ENCODE measurements around the gene ARID4A. TPM values are rescaled to one million over a fixed set of nuclear protein-coding genes. Genes with fewer than 3 reads are reported as not detected.
A peak's percentile ranks its signal among the peaks of the same experiment; 100 is the strongest.
"Not testable (repeated sequence)": the region's sequence is repeated elsewhere in the genome, so short reads cannot be mapped to it uniquely, and the experiment has no call there.

Gene ARID4A, protein sequence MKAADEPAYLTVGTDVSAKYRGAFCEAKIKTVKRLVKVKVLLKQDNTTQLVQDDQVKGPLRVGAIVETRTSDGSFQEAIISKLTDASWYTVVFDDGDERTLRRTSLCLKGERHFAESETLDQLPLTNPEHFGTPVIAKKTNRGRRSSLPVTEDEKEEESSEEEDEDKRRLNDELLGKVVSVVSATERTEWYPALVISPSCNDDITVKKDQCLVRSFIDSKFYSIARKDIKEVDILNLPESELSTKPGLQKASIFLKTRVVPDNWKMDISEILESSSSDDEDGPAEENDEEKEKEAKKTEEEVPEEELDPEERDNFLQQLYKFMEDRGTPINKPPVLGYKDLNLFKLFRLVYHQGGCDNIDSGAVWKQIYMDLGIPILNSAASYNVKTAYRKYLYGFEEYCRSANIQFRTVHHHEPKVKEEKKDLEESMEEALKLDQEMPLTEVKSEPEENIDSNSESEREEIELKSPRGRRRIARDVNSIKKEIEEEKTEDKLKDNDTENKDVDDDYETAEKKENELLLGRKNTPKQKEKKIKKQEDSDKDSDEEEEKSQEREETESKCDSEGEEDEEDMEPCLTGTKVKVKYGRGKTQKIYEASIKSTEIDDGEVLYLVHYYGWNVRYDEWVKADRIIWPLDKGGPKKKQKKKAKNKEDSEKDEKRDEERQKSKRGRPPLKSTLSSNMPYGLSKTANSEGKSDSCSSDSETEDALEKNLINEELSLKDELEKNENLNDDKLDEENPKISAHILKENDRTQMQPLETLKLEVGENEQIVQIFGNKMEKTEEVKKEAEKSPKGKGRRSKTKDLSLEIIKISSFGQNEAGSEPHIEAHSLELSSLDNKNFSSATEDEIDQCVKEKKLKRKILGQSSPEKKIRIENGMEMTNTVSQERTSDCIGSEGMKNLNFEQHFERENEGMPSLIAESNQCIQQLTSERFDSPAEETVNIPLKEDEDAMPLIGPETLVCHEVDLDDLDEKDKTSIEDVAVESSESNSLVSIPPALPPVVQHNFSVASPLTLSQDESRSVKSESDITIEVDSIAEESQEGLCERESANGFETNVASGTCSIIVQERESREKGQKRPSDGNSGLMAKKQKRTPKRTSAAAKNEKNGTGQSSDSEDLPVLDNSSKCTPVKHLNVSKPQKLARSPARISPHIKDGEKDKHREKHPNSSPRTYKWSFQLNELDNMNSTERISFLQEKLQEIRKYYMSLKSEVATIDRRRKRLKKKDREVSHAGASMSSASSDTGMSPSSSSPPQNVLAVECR
- total RNA-seq = 8.7 and 10.7 TPM in 2 replicates

DNA sequence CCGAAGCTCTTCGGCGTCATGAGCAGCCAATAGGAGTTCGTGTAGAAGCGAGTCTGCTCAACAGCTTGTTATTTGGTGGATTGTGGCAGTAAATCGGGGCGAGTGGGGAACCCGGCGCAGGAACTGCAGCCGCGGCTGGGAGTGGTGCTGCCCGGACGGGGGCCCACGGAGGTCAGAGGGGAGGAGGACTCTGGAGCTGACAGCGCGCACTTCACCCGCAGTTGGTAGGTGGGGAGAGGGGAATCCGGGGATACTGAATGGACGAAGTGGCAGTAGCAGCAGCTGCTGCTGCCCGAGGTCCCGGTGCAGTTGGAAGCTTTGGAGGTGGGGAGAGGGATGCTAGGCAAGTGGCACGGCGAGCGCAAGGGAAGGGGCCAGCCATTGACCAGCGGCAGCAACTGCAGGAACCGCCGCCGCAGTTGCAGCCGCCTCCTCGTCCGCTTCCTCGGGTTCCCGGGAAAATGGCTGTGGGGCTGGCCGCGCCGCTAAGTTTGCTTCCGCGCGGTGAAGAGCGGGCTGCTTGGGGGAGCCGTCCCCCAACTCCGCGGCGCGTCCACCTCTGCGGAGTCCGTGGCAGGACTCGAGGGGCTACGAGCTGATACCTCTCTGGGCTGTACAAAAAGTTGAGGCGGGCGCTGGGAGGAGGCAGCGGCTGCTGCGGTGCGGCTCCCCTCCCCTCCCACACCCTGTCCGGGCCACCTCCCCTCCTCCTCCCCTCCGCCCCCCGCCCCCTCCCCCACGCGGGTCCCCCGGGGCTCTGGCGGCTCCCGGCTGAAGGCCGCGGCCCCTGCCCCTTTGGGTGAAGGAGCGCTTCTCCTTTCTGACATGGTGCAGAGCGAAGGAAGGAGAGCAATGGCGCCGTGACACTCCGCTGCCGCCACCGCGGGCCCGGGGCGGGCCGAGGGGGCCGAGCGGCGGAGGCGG is at the start of gene ARID4A:
Gene ARID4A (plus strand): TSS at position 79 of the 924 bp plus-strand sequence. CDS start 1,300 bp downstream, outside the sequence.
- peak in 1 of 2 donors; percentile 29 for DNase-seq (ENCODE audit: low read depth in 2 of 2)

DNA sequence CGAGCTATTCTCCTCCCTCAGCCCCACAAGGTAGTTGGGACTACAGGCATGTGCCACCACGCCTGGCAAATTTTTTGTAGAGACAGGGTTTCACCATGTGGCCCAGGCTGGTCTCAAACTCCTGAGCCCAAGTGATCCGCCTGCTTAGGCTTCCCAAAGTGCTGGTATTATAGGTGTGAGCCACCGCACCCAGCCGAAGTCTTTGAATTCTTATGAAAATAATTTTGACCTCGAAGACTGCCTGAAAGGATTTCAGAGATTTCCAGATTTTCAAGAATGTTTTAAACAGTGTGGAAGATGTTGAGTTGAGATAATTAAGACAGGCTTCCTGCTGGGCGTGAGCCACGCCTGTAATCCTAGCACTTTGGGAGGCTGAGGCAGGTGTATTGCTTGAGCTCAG is 48.7 kb upstream of the ARID4A start:
- no peak for DNase-seq (ENCODE audit: low read depth in 2 of 2)

DNA sequence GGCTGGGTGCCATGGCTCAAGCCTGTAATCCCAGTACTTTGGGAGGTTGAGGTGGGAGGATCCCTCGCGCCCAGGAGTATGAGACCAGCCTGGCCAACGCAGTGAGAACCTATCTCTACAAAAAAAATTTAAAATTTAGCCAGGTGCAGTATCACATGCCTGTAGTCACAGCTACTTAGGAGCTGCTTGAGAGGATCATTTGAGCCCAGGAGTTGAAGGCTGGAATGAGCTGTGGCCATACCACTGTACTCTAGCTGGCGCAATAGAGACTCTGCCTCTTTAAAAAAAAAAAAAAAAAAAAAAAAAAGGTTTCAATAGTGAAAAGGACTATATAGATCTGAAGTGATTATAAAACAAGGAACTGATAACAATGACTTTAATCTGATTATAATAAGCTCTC is 40.2 kb upstream of the ARID4A start:
- no peak for DNase-seq (ENCODE audit: low read depth in 2 of 2)

DNA sequence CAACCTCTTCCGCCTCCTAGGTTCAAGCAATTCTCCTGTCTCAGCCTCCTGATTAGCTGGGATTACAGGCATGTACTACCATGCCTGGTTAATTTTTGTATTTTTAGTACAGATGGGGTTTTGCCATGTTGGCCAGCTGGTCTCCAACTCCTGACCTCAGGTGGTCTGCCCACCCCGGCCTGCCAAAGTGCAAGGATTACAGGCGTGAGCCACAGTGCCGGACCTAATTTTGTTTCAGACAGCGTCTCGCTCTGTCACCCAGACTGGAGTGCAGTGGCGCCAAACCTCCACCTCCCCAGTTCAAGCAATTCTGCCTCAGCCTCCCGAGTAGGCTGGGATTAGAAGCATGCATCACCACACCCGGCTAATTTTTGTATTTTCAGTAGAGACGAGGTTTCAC is 36.4 kb upstream of the ARID4A start:
- DNase-seq (ENCODE audit: low read depth in 2 of 2) = not testable (repeated sequence)

- DNase-seq (ENCODE audit: low read depth in 2 of 2) = no peak
These were observed 33.0 kb upstream of the ARID4A start for GRCh38 chr14:58265401-58265800.

DNA sequence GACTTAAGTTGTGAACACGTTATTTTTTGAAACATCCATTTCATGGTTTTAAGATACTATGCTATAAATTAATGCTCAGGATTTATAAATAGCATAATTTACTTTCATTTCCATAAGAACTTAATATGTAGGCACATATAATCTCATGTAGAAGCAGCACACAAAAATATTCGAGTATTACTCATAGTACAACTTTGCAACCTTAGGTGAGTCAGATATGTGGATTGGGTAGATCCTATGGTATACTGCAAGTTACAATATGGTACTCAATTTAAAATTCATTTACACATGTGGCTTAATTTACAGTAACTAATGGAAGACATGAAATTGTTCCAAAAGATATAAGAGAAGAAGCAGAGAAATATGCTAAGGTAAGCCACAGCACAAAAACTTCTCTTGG is 27.7 kb upstream of the ARID4A start:
- no peak for DNase-seq (ENCODE audit: low read depth in 2 of 2)

DNA sequence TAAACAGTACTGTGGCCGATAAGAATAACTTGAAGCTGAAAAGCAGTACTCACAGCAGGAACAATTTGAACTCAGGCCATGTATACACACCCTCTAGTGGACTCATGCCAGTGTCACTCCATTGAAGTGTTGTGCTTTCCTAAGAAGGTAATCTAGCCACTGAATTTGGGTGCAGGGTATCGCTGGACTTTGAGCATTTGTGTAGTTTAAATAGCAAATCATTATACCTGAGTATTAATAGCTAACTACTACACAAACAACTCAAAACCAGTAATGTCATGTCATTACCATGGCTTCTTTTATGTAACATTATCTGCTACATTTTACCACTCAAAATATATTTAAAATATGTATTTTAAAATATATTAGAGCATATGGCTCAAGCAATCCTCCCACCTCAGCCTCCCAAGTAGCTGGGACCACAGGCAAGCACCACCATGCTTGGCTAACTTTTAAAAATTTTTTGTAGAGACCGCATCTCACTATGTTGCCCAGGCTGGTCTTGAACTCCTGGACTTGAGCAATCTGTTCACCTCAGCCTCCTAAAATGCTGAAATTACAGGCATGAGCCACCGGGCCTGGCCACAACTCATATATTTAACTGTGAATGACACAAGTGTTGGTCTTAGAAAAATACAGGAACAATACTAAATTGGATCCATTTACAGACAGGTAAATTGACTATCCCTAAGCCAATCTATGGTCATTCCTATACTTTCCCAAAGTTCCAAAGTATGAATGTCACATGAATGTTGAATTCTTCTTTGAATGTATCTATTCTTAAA is 25.6 kb upstream of the ARID4A start:
- peak; percentile 38 to 48 for DNase-seq (ENCODE audit: low read depth in 2 of 2)

DNA sequence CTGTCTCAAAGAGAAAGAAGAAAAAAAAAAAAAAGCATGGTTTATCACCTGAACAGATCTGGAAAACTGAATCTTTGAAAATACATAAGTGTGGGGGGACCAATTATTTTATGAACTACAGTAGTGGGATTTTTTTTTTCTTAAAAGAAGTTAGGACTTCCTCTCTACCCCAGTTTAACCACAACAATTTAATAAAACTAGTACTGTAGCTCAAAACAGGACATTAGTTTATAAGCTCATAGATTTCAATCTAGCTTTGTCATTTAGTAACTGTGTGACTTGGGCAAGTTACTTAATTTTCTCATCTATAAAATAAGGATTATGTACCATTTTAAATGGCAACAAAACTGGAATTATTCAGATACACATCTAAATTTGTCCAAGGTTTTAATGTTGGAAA is 23.5 kb upstream of the ARID4A start:
- DNase-seq (ENCODE audit: low read depth in 2 of 2) = no peak

- no peak for DNase-seq (ENCODE audit: low read depth in 2 of 2)
These were observed 22.7 kb upstream of the ARID4A start for GRCh38 chr14:58275527-58276190.

DNA sequence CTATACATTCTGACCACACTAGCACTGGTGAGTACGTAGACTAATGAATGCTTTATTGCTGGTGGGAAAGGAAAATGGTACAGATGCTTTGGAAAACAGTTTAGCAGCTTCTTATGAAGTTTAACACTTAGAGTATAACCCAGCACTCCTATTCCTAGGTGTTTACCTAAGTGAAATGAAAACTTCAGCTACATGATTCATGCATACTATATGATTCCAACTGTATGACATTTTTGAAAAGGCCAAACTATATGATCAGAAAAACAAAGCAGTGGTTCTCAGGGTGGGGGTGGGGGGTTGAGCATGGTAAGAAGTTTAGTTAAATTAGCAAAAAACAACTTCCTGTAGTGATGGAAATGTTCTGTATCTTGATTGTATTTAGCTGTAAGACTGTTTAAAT is 22.1 kb upstream of the ARID4A start:
- DNase-seq (ENCODE audit: low read depth in 2 of 2) = no peak

DNA sequence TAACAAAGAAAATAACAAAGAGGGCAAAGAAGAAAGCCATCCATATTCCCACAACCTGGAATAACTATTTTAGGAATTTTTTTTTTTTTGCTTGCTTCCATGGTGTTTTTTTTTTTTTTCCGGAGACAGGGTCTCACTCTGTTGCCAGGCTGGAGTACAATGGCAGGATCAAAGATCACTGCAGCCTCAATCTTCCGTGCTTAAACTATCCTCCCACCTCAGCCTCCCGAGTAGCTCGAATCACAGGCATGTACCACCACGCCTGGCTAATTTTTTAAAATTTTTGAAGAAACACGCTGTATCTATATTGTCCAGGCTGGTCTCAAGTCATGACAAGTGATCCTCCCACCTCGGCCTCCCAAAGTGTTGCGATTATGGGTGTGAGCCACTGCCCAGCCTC is 20.2 kb upstream of the ARID4A start:
- DNase-seq (ENCODE audit: low read depth in 2 of 2) = no peak

DNA sequence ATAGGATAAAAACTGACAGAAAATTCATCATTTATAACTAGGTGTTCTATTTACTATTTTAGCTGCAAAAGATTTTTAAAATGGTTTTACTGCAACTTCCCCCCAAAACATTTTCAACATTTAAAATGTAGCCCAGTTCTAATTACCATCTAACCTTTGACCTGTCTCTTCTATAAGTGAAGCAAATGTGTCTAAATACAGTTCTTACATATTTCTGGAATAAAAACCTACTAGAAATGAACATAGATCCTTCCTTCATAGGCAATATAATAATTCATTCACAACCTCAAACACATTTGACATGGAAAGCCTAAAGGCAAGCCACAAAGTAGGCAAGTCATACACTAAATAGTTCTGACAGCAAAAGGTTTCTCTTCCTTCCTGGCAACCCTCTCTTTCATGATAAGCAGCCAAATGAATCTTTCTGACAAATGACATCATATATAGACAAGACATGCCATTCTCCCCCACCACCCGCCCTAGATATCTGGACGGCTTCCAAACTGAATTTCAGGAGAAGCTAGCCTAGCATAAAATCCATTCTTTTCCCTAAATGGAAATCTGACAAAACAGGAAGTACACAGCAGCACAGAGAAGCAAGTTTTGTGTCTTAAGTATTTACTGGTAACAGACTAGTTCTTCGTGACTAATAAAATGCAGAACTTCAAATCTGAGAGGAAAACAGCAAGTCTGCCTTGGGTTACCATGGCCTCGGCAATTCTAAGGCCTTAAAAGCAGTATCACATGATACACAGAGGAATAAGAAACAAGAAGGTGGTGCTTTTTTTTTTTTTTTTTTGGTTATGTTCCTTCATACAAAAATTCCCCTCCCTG is 17.2 kb upstream of the ARID4A start:
- peak; percentile 74 to 97 for DNase-seq (ENCODE audit: low read depth in 2 of 2)

- DNase-seq (ENCODE audit: low read depth in 2 of 2) = no peak
These were observed 16.4 kb upstream of the ARID4A start for GRCh38 chr14:58281969-58282368.

DNA sequence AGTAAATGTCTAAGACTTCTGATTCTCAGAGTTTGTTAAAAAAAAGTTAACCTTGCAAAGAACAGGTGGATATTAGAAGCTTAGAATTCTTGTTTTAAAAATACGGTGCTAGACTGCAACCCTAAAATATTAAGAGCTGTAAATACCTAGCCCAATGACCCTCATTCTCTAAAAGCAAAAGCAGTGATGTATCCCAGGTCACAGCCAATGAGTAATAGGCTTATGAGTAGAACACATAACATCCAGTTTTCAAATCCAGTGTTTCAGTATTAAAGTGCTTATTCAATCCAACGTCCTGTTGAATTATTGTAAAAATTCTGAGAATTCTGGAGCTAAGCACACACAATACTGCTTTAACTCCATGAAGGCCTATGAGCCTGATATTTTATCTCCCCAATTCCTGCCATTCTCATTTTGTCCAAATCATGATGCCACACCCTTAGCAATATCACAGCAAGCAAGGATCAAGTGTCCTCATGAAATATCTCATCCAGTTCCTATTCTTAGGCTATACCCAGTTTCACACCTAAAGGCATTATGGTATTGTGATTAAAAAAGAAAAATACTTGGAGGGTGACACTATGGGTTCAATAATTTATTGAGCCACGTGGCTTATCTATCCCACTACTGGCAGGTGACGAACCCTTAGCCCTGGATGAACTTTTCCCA is 15.3 kb upstream of the ARID4A start:
- DNase-seq (ENCODE audit: low read depth in 2 of 2) = no peak

DNA sequence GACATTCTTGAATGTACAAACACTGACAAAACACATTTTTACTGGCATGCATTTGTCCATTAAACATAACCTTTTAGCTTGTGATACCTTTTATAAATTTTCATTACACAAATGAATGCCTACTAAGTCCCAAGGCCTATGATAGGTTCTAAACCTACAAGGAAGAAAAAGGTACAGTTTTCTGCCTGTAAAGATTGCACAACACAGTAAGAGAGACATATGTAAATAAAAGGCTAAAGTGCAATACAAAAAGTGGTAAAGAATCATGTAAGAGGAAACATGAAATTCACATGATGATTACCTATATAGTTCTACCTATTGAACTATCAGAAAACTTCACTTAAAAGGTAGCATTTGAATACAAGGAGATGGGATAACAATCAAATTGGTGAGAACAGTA is 14.6 kb upstream of the ARID4A start:
- no peak for DNase-seq (ENCODE audit: low read depth in 2 of 2)

DNA sequence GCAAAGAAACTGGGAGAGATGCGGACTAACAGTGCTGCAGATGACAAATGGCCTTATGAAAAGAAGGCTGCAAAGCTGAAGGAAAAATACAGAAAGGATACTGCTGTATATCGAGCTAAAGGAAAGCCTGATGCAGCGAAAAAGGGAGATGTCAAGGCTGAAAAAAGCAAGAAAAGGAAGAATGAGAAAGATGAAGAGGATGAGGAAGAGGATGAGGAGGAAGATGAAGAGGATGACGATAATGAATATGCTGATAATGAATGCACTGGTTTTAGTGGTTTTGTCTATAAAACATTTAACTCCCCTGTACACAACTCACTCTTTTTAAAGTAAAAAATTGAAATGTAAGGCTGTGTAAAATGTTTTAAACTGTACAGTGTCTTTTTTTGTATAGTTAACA is 13.2 kb upstream of the ARID4A start:
- DNase-seq (ENCODE audit: low read depth in 2 of 2) = no peak

GRCh38 chr14:58287607-58288042 is 10.7 kb upstream of the ARID4A start:
- DNase-seq (ENCODE audit: low read depth in 2 of 2) = no peak
